SH-SY5Y (cell line): Measurements from ENCODE around the gene KCND2.

Experiments
- GATA2 ChIP-seq: IDR thresholded peaks from 2 replicates; pipeline ENCODE4 v1.6.1; 2011; ENCODE audit warnings: mild to moderate bottlenecking, low read depth, low read length
- GATA3 ChIP-seq: IDR thresholded peaks from 2 replicates; pipeline ENCODE4 v1.6.1; 2011; ENCODE audit warnings: low read depth, mild to moderate bottlenecking, low read length, moderate library complexity

The KCND2 gene

GRCh38 chr7:120472892-120473291, 199.9 kb downstream of the KCND2 start:
- TF ChIP-seq GATA3 (no peak), GATA2 (no peak)

GRCh38 chr7:120473352-120473751, 200.4 kb downstream of the KCND2 start:
- no peak for TF ChIP-seq GATA3
- no peak for TF ChIP-seq GATA2

- TF ChIP-seq GATA2 (no peak), GATA3 (no peak)
These were observed 203.0 kb downstream of the KCND2 start for GRCh38 chr7:120475994-120476393.

GRCh38 chr7:120480472-120480871, 207.5 kb downstream of the KCND2 start:
- no peak for TF ChIP-seq GATA2
- TF ChIP-seq GATA3, result no peak

GRCh38 chr7:120480930-120481329, 208.0 kb downstream of the KCND2 start:
- TF ChIP-seq GATA3 (no peak), GATA2 (no peak)

GRCh38 chr7:120486164-120486563, 213.2 kb downstream of the KCND2 start:
- TF ChIP-seq GATA2 (no peak), GATA3 (no peak)

- TF ChIP-seq GATA3 (no peak), GATA2 (no peak)
These were observed 229.2 kb downstream of the KCND2 start for GRCh38 chr7:120502132-120502531.

- TF ChIP-seq GATA3, result no peak
- TF ChIP-seq GATA2, result no peak
These were observed 229.8 kb downstream of the KCND2 start for GRCh38 chr7:120502825-120503224.

GRCh38 chr7:120504386-120504785, 231.4 kb downstream of the KCND2 start:
- TF ChIP-seq GATA3 (no peak), GATA2 (no peak)

GRCh38 chr7:120505770-120506169, 232.8 kb downstream of the KCND2 start:
- no peak for TF ChIP-seq GATA2
- TF ChIP-seq GATA3, result no peak

- TF ChIP-seq GATA3 (no peak), GATA2 (no peak)
These were observed 239.7 kb downstream of the KCND2 start for GRCh38 chr7:120512701-120513100.

GRCh38 chr7:120519224-120519623, 246.2 kb downstream of the KCND2 start:
- TF ChIP-seq GATA3, result no peak
- TF ChIP-seq GATA2, result no peak

- TF ChIP-seq GATA2, result no peak
- TF ChIP-seq GATA3, result no peak
These were observed 249.1 kb downstream of the KCND2 start for GRCh38 chr7:120521761-120522737.

- TF ChIP-seq GATA2 (no peak), GATA3 (no peak)
These were observed 251.0 kb downstream of the KCND2 start for GRCh38 chr7:120523985-120524384.

GRCh38 chr7:120526902-120527509, 254.0 kb downstream of the KCND2 start:
- TF ChIP-seq GATA3 (no peak), GATA2 (no peak)

- TF ChIP-seq GATA2 (no peak), GATA3 (no peak)
These were observed 256.8 kb downstream of the KCND2 start for GRCh38 chr7:120529736-120530135.
